A549 (cell line): ENCODE data around the gene UCP1. TPM values are rescaled to one million over a fixed set of nuclear protein-coding genes. Genes with fewer than 3 reads are reported as not detected.

Source experiments
- ATAC-seq, 2 experiments: fragments of 200-7000 bp in 1 of 2; fragments of >200 bp in 1 of 2; cut with Nextera tagmentation in 1 of 2; cut with Tn5 transposase in 1 of 2; 3 replicates each; pipeline versions ENCODE4 v1.8.0 to v1.9.1; 2018 to 2020; ENCODE audit warnings: mild to moderate bottlenecking in 1 of 2, moderate library complexity in 1 of 2
- CTCF ChIA-PET: fragments of 300-600 bp; sonication (Branson Sonifier 250); formaldehyde crosslinking; extraction: SDS; loops from one replicate; lab custom pipeline; 2021; ENCODE audit warnings: antibody characterized with exemption, inconsistent platforms; lab: Yijun Ruan, JAX
- POLR2A ChIA-PET: fragments of 350-600 bp; formaldehyde crosslinking; extraction: SDS; loops from one replicate; lab custom pipeline; 2021; ENCODE audit warnings: antibody characterized with exemption, inconsistent platforms; lab: Yijun Ruan, JAX
- DNase-seq, 2 experiments: peaks; one replicate each; pipeline versions ENCODE4 v3.0.0 to v3.0.0-alpha.2; 2011 to 2016; ENCODE audit warnings: low read depth in 1 of 2, low spot score in 1 of 2
- FAIRE-seq: peaks from 2 replicates; lab custom pipeline; 2011; peaks lifted over from hg19 to GRCh38; lab: Jason Lieb, UNC
- H3K27ac ChIP-seq, 2 experiments: fragments of >200 bp; sonication (Bioruptor Twin); formaldehyde crosslinking; 3 replicates each; pipeline ENCODE4 v1.5.1; 2016 to 2017
- H3K4me1 ChIP-seq: fragments of >200 bp; sonication (Bioruptor Twin); formaldehyde crosslinking; 3 replicates; pipeline ENCODE4 v1.6.1; 2016
- H3K4me2 ChIP-seq: fragments of >200 bp; sonication (Bioruptor Twin); formaldehyde crosslinking; 3 replicates; pipeline ENCODE4 v1.6.1; 2016
- H3K4me3 ChIP-seq: fragments of >200 bp; sonication (Bioruptor Twin); formaldehyde crosslinking; 3 replicates; pipeline ENCODE4 v1.5.1; 2016
- H3K9me3 ChIP-seq: fragments of >200 bp; sonication (Bioruptor Twin); formaldehyde crosslinking; 3 replicates; pipeline ENCODE4 v1.6.1; 2016
- BHLHE40 ChIP-seq: IDR thresholded peaks from 2 replicates; pipeline ENCODE4 v1.6.1; 2012; ENCODE audit warnings: low read depth, low read length, inconsistent platforms
- CEBPB ChIP-seq, 2 experiments: fragments of >200 bp in 1 of 2; sonication (Bioruptor Twin) in 1 of 2; formaldehyde crosslinking in 1 of 2; IDR thresholded peaks; 2 replicates each; pipeline ENCODE4 v1.6.1; 2012 to 2016
- E2F6 ChIP-seq: IDR thresholded peaks from 2 replicates; pipeline ENCODE4 v1.6.1; 2012; ENCODE audit warnings: low read depth, borderline replicate concordance
- EHMT2 ChIP-seq: fragments of 200-600 bp; sonication (generic); IDR thresholded peaks from 2 replicates; pipeline ENCODE4 v1.6.1; 2016; ENCODE audit warnings: antibody characterized with exemption, low read depth, mild to moderate bottlenecking, moderate library complexity
- ELK1 ChIP-seq: fragments of 150-350 bp; IDR thresholded peaks from 2 replicates; pipeline ENCODE4 v1.6.1; 2014; ENCODE audit warnings: low read depth, mild to moderate bottlenecking, low read length
- FOSB ChIP-seq: fragments of 250-450 bp; sonication (Bioruptor Pico); IDR thresholded peaks from 2 replicates; pipeline ENCODE4 v1.5.0; 2020; ENCODE audit warnings: mild to moderate bottlenecking, moderate library complexity
- FOXS1 ChIP-seq: fragments of 250-450 bp; sonication (Bioruptor Pico); IDR thresholded peaks from 2 replicates; pipeline ENCODE4 v1.5.0; 2020; ENCODE audit warnings: mild to moderate bottlenecking, moderate library complexity
- HDAC2 ChIP-seq: fragments of 200-600 bp; sonication (generic); IDR thresholded peaks from 2 replicates; pipeline ENCODE4 v1.6.1; 2016
- HEYL ChIP-seq: fragments of 250-450 bp; sonication (Bioruptor Pico); IDR thresholded peaks from 2 replicates; pipeline ENCODE4 v1.8.0; 2021; ENCODE audit warnings: mild to moderate bottlenecking, moderate library complexity
- HOXA7 ChIP-seq: fragments of 250-450 bp; sonication (Bioruptor Pico); IDR thresholded peaks from 2 replicates; pipeline ENCODE4 v1.5.0; 2020; ENCODE audit warnings: mild to moderate bottlenecking, moderate library complexity
- JUN ChIP-seq, 2 experiments: fragments of >200 bp; sonication (Bioruptor Twin); formaldehyde crosslinking; IDR thresholded peaks; 2 replicates in 1 of 2; 3 replicates in 1 of 2; pipeline ENCODE4 v1.6.1; 2016 to 2017
- KDM5A ChIP-seq: fragments of 200-600 bp; sonication (generic); IDR thresholded peaks from 2 replicates; pipeline ENCODE4 v1.6.1; 2016; ENCODE audit warnings: antibody characterized with exemption, mild to moderate bottlenecking
- MAFK ChIP-seq: fragments of 450-650 bp; IDR thresholded peaks from 2 replicates; pipeline ENCODE4 v1.6.1; 2014; ENCODE audit not compliant: partially characterized antibody
- NPAS2 ChIP-seq: fragments of 250-450 bp; sonication (Bioruptor Pico); IDR thresholded peaks from 2 replicates; pipeline ENCODE4 v1.8.0; 2022; ENCODE audit warnings: mild to moderate bottlenecking, moderate library complexity, borderline replicate concordance
- NR3C1 ChIP-seq: fragments of >200 bp; sonication (Bioruptor Twin); formaldehyde crosslinking; IDR thresholded peaks from 3 replicates; pipeline ENCODE4 v1.6.1; 2017
- PHF8 ChIP-seq: fragments of 200-600 bp; sonication (generic); IDR thresholded peaks from 2 replicates; pipeline ENCODE4 v1.6.1; 2016; ENCODE audit warnings: low read depth, mild to moderate bottlenecking, antibody characterized with exemption, moderate library complexity, borderline replicate concordance
- POLR2A ChIP-seq: IDR thresholded peaks from 2 replicates; pipeline ENCODE4 v1.6.1; 2012; ENCODE audit warnings: mild to moderate bottlenecking, low read length
- RAD21 ChIP-seq, 2 experiments: fragments of >200 bp in 1 of 2; sonication (Bioruptor Twin) in 1 of 2; formaldehyde crosslinking in 1 of 2; IDR thresholded peaks in 1 of 2; conservative IDR thresholded peaks in 1 of 2; 2 replicates in 1 of 2; 3 replicates in 1 of 2; pipeline ENCODE4 v1.6.1; 2012 to 2018; ENCODE audit warnings: inconsistent platforms in 1 of 2
- RCOR1 ChIP-seq: fragments of 150-350 bp; IDR thresholded peaks from 2 replicates; pipeline ENCODE4 v1.6.1; 2014; ENCODE audit warnings: antibody characterized with exemption, low read length, low read depth
- REST ChIP-seq: fragments of 200-600 bp; sonication (generic); IDR thresholded peaks from 2 replicates; pipeline ENCODE4 v1.6.1; 2016; ENCODE audit warnings: antibody characterized with exemption, mild to moderate bottlenecking, moderate library complexity
- RNF2 ChIP-seq: fragments of 200-600 bp; sonication (generic); IDR thresholded peaks from 2 replicates; pipeline ENCODE4 v1.6.1; 2016; ENCODE audit warnings: low read depth, mild to moderate bottlenecking, antibody characterized with exemption, moderate library complexity, borderline replicate concordance
- SMC3 ChIP-seq: fragments of >200 bp; sonication (Bioruptor Twin); formaldehyde crosslinking; IDR thresholded peaks from 3 replicates; pipeline ENCODE4 v1.6.1; 2018; ENCODE audit warnings: inconsistent platforms
- ZSCAN20 ChIP-seq: fragments of 250-450 bp; sonication (Bioruptor Pico); IDR thresholded peaks from 2 replicates; pipeline ENCODE4 v1.8.0; 2022; ENCODE audit warnings: mild to moderate bottlenecking, moderate library complexity
- WGBS: methylation state at CpG from one replicate; pipeline ENCODE4 v1.1.6; 2017; ENCODE audit errors: missing lambda C conversion rate; 5-methylcytosine and 5-hydroxymethylcytosine counted together
- polyA plus RNA-seq, 4 experiments: library from polyadenylated mRNA; depleted of rRNA in 3 of 4; stranded (reverse); fragments of >200 nt; fragmentation: RNase III in 1 of 4; extraction: RNeasy Plus Mini Kit Qiagen cat#74134 plus additional on column Dnase treatment in 1 of 4; gene quantifications; 2 replicates in 3 of 4; 3 replicates in 1 of 4; pipeline ENCODE4 v1.2.3, GENCODE V29; 2011 to 2017
- TF ChIP-seq, protein P1 (sequence below): fragments of >200 bp; sonication (Bioruptor Twin); formaldehyde crosslinking; IDR thresholded peaks from 2 replicates; pipeline ENCODE4 v1.6.1; 2016
- TF ChIP-seq, protein P2 (sequence below): fragments of 450-650 bp; IDR thresholded peaks from 2 replicates; pipeline ENCODE4 v1.6.1; 2014; ENCODE audit warnings: antibody characterized with exemption
- TF ChIP-seq, protein P3 (sequence below): fragments of >200 bp; sonication (Bioruptor Twin); formaldehyde crosslinking; IDR thresholded peaks from 3 replicates; pipeline ENCODE4 v1.5.1; 2016

UCP1 gene
- polyA plus RNA-seq, 2 of the 4 experiments (the other 2 are of a cell fraction), result 0.13 TPM; not detected in 1

DNA sequence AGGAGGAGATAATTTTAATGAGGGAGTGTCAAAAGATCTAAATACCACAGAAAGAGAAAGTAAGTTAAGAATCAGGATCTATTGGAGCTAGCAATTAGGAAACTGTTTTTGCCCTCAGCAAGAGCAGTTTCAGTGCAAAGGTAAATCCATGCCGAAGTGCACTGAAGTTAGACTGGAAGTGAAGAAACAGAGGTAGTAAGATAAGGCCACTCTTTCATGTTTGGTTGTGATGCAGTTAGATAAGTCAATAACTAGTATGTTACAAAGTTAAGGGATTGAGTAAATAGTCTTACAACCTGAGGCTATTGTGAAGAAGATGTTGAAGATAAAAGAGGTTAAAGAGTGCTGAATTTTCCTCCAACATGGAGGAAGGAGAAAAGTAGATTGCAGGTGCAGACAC lies 46.7 kb upstream of the UCP1 start:
- H3K9me3 ChIP-seq, result no peaks in the 10 kb centered on the region
- H3K4me3 ChIP-seq, result no peak overlapping the region
- no peak for TF ChIP-seq ELK1
- FAIRE-seq (no peak), ATAC-seq (no peak), DNase-seq (no peak)
- CTCF ChIA-PET, result no interaction called here
- POLR2A ChIA-PET, result no interaction called here
- H3K4me1 ChIP-seq, result no peaks in the 10 kb centered on the region
- 41% methylated on average over 1 of the region's 1 CpG for WGBS
- no peak overlapping the region for H3K27ac ChIP-seq
- H3K4me2 ChIP-seq, result no peak overlapping the region

DNA sequence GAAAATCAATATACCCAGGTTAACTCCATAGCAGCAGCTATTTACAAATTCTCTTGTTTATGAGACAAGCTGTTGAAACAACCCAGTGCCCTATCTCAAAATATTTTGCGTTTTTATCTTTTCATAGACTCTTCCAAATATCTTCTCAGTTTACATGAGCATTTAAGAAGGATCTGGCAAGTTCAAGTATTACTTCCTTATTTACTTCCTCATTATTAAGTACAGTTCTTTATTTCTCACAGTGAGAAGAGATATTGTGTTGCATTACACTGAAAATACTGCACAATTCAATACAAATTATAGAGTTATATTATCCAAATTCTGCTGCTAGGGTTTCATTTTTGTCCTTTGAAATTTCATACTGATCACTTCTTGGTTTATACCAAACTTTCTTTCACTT lies 43.6 kb upstream of the UCP1 start:
- FAIRE-seq (no peak), DNase-seq (no peak), ATAC-seq (no peak)
- Histone ChIP-seq H3K4me1 (no peaks in the 10 kb centered on the region), H3K9me3 (no peaks in the 10 kb centered on the region), H3K4me3 (no peak overlapping the region), H3K4me2 (no peak overlapping the region), H3K27ac (no peak overlapping the region)
- ChIA-PET CTCF (interaction anchor here (1.1 kb wide), 1 partner anchor 252 kb away, joined by 3 read pairs; no protein-coding TSS in a partner anchor), POLR2A (no interaction called here)
- TF ChIP-seq NPAS2 (no peak), EHMT2 (no peak), RNF2 (no peak), JUN (IDR thresholded peaks at IDR 0.05) (no peak), RAD21 (conservative IDR thresholded peaks at IDR 0.05 in 1 of 2, IDR thresholded peaks at IDR 0.05 in 1 of 2) (no peak), RCOR1 (no peak), HEYL (CRISPR knock-in tag) (no peak), PHF8 (no peak), ZSCAN20 (no peak), MAFK (no peak), FOXS1 (CRISPR knock-in tag) (no peak), NR3C1 (no peak), KDM5A (no peak), SMC3 (no peak), HOXA7 (CRISPR knock-in tag) (no peak), E2F6 (no peak)
- TF ChIP-seq, protein P1, sequence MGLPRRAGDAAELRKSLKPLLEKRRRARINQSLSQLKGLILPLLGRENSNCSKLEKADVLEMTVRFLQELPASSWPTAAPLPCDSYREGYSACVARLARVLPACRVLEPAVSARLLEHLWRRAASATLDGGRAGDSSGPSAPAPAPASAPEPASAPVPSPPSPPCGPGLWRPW, result no peak
- TF ChIP-seq, protein P2, sequence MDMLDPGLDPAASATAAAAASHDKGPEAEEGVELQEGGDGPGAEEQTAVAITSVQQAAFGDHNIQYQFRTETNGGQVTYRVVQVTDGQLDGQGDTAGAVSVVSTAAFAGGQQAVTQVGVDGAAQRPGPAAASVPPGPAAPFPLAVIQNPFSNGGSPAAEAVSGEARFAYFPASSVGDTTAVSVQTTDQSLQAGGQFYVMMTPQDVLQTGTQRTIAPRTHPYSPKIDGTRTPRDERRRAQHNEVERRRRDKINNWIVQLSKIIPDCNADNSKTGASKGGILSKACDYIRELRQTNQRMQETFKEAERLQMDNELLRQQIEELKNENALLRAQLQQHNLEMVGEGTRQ, result no peak
- WGBS, result 64% methylated on average over 1 of the region's 1 CpG

GRCh38 chr4:140611854-140612253 lies 43.1 kb upstream of the UCP1 start:
- ChIA-PET POLR2A (no interaction called here), CTCF (interaction anchor here (1.1 kb wide), 1 partner anchor 252 kb away, joined by 3 read pairs; no protein-coding TSS in a partner anchor)
- FAIRE-seq (no peak), DNase-seq (no peak), ATAC-seq (no peak)
- no peak overlapping the region for H3K4me3 ChIP-seq
- H3K9me3 ChIP-seq, result no peaks in the 10 kb centered on the region
- no peak overlapping the region for H3K27ac ChIP-seq
- H3K4me2 ChIP-seq, result no peak overlapping the region
- H3K4me1 ChIP-seq, result no peaks in the 10 kb centered on the region
- TF ChIP-seq, protein P3, sequence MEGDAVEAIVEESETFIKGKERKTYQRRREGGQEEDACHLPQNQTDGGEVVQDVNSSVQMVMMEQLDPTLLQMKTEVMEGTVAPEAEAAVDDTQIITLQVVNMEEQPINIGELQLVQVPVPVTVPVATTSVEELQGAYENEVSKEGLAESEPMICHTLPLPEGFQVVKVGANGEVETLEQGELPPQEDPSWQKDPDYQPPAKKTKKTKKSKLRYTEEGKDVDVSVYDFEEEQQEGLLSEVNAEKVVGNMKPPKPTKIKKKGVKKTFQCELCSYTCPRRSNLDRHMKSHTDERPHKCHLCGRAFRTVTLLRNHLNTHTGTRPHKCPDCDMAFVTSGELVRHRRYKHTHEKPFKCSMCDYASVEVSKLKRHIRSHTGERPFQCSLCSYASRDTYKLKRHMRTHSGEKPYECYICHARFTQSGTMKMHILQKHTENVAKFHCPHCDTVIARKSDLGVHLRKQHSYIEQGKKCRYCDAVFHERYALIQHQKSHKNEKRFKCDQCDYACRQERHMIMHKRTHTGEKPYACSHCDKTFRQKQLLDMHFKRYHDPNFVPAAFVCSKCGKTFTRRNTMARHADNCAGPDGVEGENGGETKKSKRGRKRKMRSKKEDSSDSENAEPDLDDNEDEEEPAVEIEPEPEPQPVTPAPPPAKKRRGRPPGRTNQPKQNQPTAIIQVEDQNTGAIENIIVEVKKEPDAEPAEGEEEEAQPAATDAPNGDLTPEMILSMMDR, result no peak
- no peak for TF ChIP-seq REST
- no peak for TF ChIP-seq HDAC2
- TF ChIP-seq BHLHE40, result no peak
- TF ChIP-seq EHMT2, result no peak
- no peak for TF ChIP-seq FOSB (CRISPR knock-in tag)
- TF ChIP-seq, protein P1, result no peak
- no peak for TF ChIP-seq JUN (IDR thresholded peaks at IDR 0.05)
- TF ChIP-seq POLR2A, result no peak
- no peak for TF ChIP-seq CEBPB (IDR thresholded peaks at IDR 0.05)
- 61% methylated on average over 3 of the region's 3 CpGs for WGBS
